IPS DF 19.7 (cell line): ENCODE measurements around the gene CNOT11.
"Not testable (repeated sequence)": the region's sequence is repeated elsewhere in the genome, so short reads cannot be mapped to it uniquely, and the experiment has no call there.

Experiments
- DNase-seq: peaks from one replicate; pipeline ENCODE4 v3.0.0-alpha.2; 2013; ENCODE audit warnings: low read depth, low spot score

The CNOT11 gene

DNA sequence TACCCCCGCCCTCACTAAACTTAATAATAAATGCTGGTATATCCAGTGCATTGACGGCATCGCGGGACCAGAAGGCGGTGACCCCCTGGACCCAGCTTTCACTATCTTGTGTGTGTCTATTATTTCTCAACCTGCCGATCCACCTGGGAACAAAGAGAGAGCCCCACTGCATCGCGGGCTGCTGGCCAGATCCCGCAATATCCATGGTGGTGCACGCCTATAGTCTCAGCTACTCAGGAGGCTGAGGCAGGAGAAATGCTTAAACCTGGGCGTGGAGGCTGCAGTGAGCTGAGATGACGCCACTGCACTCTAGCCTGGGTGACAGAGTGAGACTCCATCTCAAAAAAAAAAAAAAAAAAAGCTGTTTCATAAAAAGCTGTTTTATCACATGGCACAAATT is 7.8 kb upstream of the CNOT11 start:
- DNase-seq = not testable (repeated sequence)

DNA sequence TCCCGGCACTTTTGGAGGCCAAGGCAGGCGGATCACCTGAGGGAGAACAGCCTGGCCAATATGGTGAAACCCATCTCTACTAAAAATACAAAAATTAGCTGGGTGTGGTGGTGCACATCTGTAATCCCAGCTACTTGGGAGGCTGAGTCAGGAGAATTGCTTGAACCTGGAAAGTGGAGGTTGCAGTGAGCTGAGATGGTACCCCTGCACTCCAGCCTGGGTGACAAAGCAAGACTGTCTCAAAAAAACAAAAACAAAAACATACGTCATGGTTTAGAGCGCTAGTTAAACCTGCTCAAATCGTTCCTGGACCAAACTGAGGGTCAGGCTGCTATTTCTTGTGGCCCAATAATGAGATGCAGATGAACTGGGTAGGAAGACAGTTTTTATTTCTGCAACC is 7.2 kb upstream of the CNOT11 start:
- DNase-seq = not testable (repeated sequence)

DNA sequence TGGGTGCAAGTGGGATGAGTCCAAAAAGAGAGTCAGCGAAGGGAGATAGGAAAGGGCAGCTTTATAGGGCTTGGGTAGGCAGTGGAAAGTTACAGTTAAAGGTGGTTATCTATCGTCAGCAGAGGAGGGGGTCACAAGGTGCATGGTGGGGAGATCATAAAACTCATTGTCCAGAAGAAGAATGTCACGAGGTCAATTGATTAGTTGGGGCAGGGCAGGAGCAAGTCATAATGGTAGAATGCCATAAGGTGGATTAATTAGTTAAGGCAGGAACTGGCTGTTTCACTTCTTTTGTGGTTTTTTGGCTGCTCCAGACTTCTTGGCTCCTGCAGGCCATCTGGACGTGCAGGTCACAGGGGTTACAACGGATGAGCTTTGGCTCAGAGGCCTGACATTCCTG is 3.9 kb upstream of the CNOT11 start:
- DNase-seq = not testable (repeated sequence)

DNA sequence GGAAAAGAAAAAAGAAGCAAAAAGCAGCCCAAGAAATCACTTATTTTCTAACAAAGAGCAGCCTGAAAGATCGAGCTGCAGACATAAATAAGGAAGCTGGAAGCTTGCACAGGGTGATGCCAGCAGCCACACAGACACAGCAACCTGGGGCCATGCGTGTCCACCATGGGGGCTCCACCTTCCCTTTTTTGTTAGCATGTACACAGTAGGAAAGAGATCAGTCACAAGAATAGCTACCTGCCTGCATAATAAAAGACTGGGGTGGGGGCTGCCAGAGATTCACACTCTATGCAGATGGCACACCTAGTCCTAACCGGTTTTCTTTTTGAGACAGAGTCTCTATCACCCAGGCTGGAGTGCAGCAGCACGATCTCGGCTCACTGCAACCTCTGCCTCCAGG is 2.9 kb upstream of the CNOT11 start:
- DNase-seq = no peak

DNA sequence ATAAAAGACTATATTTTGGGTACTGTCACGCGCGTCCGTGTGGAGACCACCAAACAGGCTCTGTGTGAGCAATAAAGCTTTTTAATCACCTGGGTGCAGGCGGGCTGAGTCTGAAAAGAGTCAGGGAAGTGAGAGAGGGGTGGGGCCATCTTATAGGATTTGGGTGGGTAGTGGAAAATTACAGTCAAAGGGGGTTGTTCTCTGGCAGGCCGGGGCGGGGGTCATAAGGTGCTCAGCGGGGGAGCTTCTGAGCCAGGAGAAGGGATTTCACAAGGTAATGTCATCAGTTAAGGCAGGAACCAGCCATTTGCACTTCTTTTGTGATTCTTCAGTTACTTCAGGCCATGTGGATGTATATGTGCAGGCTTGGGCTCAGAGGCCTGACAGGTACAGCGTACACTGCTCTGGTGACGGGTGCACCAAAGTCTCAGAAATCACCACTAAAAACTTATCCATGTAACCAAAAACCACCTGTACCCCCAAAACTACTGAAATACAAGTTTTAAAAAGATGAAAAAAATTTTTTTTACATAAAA is 1.4 kb upstream of the CNOT11 start:
- DNase-seq = not testable (repeated sequence)

DNA sequence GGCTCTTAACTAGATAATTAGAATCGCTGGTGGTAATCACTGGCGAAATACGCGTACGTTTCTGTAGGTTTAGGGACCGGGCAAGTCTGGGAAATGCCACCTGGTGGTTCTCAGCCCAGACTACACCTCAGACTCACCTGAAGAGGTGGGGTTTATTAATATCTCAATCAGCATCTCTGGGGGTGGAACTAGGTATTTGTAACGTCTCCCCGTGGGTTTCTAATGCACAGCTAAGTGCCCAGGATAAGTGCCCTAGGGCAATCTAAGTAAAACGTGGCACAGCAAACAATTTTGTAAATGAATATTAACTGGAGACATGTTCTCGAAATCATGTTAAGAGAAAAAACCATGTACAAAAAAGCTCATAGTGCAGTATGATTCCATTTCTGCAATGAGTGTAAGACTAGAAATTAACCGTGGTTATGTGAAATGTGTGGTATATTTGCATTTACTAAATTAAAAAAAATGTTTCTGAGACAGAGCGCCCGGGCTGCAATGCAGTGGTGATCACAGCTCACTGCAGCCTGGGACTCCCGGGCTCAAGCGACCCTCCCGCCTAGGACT is 760 bp upstream of the CNOT11 start:
- no peak for DNase-seq

DNA sequence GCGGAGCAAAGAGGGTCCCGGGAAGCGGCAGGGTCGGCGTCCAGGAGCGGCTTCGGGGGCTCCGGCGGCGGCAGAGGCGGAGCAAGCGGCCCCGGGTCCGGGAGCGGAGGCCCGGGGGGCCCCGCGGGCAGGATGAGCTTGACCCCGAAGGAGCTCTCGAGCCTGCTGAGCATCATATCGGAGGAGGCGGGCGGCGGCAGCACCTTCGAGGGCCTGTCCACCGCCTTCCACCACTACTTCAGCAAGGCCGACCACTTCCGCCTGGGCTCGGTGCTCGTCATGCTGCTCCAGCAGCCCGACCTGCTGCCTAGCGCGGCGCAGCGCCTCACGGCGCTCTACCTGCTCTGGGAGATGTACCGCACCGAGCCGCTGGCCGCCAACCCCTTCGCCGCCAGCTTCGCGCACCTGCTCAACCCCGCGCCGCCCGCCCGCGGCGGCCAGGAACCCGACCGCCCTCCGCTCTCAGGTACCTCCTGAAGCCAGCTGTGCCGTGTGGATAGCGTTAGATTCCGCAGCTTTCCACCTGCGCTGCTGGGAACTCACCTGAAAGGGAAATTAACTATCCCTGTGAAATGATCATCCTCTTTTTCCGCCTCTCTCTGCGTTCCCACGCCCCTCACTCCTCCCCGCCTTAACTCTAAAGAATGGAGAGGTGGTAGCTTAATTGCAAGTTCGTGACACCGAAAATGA is 472 bp downstream of the CNOT11 start:
- DNase-seq = no peak

DNA sequence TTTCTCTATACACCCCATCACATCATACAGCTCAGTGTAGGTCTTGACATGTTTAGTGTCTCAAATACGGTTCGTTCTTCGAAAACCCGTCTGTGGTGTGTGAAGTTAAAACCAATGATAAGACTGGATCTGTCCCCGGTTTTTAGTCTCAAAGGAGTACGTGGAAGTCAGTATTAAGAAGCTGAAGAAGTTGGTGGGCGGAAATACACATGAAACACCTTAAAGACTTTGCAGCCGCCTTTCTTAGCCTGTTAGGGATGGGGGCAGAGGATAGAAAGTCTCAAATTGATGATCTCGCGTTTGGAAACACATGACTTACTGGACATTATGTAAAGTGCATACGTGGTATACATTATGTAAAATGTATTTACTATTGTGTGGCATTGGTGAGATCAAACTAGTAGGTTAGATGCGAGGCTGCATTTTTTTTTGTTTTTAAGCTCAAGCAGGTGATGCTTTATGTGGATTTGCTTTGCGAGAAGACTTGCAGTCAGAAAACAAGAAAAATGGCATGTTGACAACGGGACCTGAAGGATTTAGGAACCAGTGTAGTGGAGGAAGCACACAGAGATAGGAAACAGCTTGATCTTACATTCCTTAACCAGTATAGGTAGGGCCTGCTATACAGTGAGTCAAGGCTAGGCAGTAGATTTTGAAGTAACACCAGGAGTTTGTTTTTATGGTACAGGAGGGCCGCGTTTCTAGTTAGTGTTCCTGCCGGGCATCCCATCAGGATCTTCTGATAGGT is 1.2 kb downstream of the CNOT11 start:
- DNase-seq = no peak

DNA sequence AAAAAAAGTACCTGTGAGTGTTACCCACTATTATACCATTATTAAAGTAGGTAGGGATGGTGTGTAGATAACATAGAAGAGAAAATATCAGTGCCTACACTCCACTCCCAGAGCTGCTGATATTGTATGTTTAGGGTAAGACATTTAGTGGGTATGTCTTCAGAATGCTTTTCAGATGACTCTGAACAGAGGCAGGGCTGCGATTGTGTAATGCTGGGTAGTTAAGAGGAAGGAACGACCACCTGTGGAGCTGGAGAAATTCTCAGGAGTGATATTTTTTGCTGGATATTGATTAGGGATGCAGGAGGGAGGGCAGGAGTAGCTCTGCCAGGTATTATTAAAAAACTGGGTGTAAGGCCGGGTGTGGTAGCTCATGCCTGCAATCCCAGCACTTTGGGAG is 2.8 kb downstream of the CNOT11 start:
- DNase-seq = no peak

DNA sequence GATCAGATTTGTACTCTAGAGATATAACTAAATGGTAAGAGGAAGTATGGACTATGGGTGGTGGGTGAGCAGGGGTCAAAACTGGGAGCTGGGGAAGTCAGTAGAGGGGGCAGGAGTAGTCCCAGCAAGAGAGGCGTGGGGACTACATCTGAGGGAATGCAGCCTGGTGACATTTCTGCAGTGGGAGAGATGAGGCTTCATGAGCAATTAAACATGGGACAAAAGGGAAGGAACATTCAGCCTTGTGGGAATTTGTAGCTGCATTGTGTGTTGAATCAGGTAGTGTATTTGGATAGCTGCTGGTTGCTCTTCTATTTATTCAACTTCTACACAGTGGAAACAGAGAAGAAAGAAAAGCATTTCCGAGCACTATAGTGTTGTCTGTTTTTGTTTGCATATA is 3.6 kb downstream of the CNOT11 start:
- DNase-seq = no peak

DNA sequence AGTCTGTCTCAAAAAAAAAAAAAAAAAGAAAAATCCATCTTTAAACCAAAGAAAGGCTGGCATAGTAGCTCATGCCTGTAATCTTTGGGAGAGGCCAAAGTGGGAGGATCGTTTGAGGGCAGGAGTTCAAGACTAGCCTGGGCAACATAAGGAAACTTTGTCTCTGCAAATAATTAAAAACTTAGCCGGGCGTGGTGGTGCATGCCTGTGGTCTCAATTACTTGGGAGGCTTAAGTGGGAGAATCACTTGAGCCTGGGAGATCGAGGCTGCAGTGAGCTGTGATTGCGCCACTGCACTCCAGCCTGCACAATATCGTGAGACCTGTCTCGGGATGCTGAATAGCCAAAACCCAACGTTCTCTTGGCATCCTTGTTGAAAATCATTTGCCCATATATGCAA is 6.1 kb downstream of the CNOT11 start:
- DNase-seq = no peak

DNA sequence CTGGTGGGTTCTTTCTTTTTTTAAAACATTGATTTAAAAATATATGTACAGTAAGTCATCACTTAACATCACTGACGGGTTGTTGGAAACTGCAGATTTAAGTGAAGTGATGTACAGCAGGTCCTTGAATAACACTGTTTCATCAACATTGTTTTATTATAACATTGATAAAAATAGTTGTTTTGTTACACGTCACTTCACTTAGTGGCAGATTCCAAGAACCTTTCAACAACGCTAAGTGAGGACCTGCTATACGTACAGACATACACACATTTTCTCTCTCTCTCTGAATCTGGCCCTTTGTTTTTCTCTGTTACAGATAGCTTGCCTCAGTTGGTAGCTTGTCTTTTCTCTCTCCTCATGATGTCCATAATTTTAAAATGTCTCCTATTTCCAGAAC is 9.5 kb downstream of the CNOT11 start:
- DNase-seq = no peak

DNA sequence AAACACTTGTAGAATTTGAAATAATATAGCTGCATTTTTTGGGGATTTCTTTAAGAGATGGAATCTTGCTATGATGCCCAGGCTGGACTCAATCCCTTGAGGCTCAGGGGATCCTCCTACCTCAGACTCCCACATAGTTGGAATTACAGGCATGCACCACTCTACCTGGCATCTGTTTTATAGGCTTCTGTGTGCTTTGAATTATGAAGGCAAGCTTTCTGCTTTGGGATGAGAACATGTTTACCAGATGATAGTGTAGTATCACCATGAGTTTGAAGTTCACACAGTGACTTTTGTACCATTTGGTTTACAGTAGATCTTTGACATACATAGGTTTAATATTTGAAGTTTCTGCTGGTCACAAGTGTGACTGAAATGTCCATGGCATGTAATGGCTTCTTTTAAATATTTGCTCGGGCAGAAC is 10.7 kb downstream of the CNOT11 start:
- no peak for DNase-seq

DNA sequence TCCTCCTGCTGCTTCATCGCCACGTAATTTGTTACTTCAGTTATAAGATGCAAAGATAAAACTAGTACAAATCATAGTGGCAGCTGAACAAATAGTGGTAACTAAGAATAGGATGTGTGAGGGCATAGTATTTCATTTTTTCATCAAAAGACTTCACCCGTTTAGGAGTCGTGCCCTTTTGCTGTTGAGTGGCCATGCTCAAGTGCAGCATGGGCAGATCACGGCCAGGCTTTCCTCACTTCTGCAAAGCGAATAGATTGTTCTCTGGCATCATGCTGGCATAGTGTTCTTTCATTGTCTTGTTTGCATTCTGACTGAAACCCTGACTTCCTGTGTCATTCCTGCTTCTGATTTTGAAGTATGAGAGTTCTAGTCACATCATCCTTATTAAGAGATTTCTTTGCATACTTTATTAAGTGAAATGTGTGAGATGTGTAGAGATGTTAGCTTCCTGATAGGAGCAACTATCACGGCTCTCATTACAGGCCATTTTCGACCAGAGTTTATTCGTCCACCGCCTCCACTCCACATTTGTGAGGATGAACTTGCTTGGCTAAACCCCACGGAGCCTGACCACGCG is 11.8 kb downstream of the CNOT11 start:
- DNase-seq = no peak

DNA sequence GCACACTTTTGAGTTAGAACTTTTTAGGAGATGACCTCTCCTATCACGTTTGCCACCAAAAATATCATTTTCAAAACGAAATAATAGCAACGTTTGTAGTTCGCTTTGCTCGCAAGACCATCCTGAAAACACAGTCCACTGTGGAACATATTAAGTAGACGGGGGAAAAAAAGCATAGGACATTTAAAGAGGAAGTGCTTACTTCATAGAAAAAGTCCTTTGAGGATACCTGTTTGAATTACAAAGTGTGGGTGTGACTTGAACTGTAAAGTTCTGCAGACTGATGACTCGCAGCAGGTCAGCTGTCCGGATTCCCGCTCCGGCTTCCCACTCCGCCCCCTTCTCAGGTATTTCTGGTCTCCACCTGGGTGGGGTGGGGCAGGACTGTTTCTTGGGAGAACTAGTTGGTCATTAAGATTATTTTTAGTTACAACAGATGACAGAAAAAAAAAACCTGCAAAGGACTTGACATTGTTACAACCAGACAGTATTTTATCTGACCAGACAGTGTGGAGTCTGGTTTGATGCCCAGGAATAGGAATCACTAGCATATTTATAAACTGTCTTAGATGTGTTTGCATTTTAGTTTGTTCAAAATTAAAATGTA is 13.3 kb downstream of the CNOT11 start:
- no peak for DNase-seq

DNA sequence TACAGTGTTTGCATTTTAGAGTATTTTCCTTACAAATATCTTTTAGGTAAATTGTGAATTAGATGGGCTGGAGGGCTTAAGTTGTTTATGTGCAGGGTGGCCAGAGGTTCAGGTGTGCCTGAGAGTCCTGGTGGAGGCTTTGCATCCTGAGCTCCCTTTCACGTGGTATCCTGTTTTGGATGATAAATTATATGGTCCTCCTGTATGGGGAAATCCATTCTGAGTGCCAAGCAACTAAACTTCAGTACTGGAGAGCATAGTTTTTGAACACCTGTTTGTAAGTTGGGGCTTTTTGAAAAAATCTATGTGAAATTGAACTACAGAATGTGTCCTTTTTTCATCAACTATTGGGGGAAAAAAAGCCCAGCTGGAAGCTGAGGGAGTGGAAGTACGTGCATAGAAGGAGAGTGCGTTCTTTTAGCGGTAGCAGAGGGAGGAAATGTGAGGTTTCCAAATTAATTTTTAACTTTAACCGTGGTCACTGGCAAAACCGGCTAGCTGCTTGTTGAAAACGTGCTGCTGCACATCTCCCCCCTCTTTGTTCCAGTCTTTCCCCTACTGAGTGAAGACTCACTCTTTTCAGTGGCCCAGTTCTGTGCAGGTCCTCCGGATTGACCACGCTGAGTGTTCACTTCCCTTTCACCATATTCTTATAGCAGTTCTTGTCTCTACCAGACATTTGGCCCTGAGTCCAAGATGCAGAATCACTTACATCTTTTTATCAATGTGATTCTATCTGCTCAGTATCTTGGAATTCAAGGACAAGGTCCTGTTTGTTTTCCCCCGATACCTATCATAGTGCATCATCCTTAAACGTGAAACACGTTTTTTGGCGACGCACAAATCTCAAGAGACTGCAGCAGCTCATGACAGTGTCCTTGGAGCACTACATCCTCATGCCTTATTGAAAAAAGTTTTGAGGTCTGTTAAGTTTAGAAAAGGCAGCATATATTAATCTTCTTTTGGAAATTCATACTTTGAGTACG is 15.3 kb downstream of the CNOT11 start:
- DNase-seq = no peak

DNA sequence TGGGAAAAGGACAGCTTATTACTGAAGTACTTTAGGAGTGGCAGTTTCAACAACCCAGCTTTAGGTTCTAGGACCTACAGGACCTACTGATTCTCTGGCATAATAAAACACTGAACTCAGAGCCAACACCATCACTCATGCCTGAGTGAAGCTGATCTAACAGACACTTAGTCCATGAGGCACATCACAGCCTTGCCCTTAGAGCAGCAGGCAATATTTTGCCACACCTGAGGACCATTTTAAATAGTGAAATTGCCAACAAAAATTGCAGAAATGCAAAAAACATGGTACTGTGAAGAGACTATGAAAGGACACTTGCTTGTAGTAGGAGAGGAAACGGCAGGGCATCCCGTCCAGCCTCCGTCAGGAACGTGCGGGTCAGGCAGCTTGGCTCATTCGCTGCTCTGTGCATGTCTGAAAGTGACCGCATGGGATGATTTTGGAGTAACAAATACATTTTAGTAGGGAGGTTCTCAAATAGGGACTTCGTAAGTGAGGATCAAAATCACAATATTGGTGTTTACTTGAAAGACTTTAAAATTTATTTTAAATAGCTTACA is 18.1 kb downstream of the CNOT11 start:
- DNase-seq = no peak

DNA sequence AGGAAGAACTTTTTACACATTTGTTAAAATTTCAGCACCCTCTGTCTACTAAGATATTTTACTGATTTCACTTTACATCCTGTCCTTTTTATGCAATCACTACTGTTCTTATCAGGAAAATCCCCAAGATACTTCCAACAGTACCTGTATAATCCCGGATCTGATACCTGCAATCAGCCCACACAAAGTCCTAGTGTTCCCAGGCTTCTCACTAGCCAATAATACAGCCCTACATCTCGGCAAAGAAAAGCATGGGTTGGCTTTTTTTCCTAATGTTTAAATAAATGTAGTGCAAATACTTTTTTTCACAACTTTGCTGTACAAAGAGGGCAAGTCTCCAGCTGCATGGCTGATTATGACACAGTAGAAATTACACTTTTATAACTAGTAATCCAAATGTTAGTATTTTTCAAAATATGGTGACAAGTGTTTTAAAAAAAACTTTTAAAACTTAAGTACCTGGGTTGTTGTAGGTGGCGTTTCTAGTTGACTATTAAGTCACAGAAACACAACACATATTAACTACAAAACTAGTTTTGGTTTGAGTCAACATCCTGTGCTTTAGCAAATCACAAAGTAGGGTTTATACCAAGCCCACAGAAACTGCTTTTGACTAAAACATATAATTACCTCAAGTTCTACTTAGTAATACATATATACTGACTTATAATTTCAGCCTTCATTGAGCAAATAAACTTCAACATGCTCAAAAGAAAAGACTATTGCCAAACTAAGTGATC is 19.5 kb downstream of the CNOT11 start:
- no peak for DNase-seq

DNA sequence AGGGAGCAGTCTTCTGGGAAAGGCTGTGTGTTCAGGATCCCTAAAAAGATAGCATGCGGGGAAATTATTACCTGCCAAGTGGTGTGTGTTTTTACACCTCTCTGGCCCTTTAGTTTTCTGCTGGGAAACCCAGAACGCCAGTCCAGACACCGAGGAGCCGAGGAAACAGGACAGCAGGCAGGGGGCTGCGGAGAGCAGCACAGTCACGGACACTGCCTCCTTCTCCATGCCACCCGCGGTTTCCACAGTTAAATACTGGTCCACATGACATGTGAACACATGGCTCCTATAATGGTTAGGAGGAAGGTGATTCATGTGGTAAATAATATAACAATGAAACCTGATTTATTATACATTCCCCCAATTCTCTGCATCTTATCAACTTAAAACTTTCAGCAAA is 20.4 kb downstream of the CNOT11 start:
- DNase-seq = no peak

DNA sequence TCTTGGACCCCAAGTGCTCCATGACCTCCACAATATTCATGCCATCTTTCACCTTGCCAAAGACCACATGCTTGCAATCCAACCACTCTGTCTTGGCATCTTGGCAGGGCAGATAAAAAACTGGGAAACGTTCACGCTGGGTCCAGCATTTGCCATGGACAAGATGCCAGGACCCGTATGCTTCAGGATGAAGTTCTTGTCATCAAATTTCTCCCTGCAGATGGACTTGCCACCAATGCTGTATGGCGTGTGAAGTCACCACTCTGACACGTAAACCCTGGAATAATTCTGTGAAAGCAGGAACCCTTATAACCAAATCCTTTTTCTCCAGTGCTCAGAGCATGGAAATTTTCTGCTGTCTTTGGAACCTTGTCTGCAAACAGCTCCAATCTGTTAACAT is 21.5 kb downstream of the CNOT11 start:
- no peak for DNase-seq
